K562 (cell line): ENCODE results near the gene SP6. TPM values are rescaled to one million over a fixed set of nuclear protein-coding genes. Genes with fewer than 3 reads are reported as not detected.

Experiments
- CAMTA2 ChIP-seq: fragments of 250-450 bp; sonication (Bioruptor Pico); conservative IDR thresholded peaks from 2 replicates; pipeline ENCODE4 v1.5.1; 2022
- CBFB ChIP-seq: sonication (generic); formaldehyde crosslinking; IDR thresholded peaks from 2 replicates; pipeline ENCODE4 v1.4.0; 2020; ENCODE audit warnings: mild to moderate bottlenecking, missing genetic modification reagents
- CTCF ChIP-seq, 3 experiments: IDR thresholded peaks in 2 of 3; conservative IDR thresholded peaks in 1 of 3; 2 replicates each; pipeline ENCODE4 v1.5.1; 2011 to 2012; ENCODE audit warnings: low read length in 3 of 3, mild to moderate bottlenecking in 3 of 3, control low read depth in 2 of 3, improper control_type of control experiment in 1 of 3, inconsistent platforms in 1 of 3, low read depth in 1 of 3, mixed read lengths in 1 of 3, moderate library complexity in 1 of 3; ENCODE audit not compliant: insufficient read depth in 2 of 3
- CTCFL ChIP-seq: IDR thresholded peaks from 2 replicates; pipeline ENCODE4 v1.6.1; 2011; ENCODE audit warnings: borderline replicate concordance, low read depth, mild to moderate bottlenecking, moderate library complexity, low read length; ENCODE audit not compliant: insufficient read depth, poor library complexity, severe bottlenecking
- DNMT1 ChIP-seq: fragments of 450-650 bp; IDR thresholded peaks from 2 replicates; pipeline ENCODE4 v1.6.1; 2016; ENCODE audit warnings: antibody characterized with exemption, mild to moderate bottlenecking
- JUN ChIP-seq, 2 experiments: sonication (generic) in 1 of 2; formaldehyde crosslinking in 1 of 2; IDR thresholded peaks; 2 replicates each; pipeline versions ENCODE4 v1.6.1 to v1.8.0; 2012 to 2022; ENCODE audit warnings: borderline replicate concordance in 2 of 2, mild to moderate bottlenecking in 2 of 2, improper control_type of control experiment in 1 of 2, low read depth in 1 of 2, low read length in 1 of 2, missing genetic modification reagents in 1 of 2
- KAT2B ChIP-seq: IDR thresholded peaks from one replicate; pipeline ENCODE4 v1.6.1; 2012; ENCODE audit warnings: low read depth, mild to moderate bottlenecking, control low read depth, inconsistent platforms, low read length, moderate library complexity
- KDM5B ChIP-seq: fragments of 200-600 bp; sonication (generic); IDR thresholded peaks from 2 replicates; pipeline ENCODE4 v1.6.1; 2012; ENCODE audit warnings: low read depth, mild to moderate bottlenecking, moderate library complexity, low read length, control low read depth, inconsistent platforms; ENCODE audit not compliant: insufficient replicate concordance
- NFYB ChIP-seq: IDR thresholded peaks from 2 replicates; pipeline ENCODE4 v1.6.1; 2011; ENCODE audit warnings: mild to moderate bottlenecking, moderate library complexity; ENCODE audit not compliant: insufficient read length; ENCODE audit errors: extremely low read depth
- PBX2 ChIP-seq, 2 experiments: IDR thresholded peaks in 1 of 2; conservative IDR thresholded peaks in 1 of 2; 2 replicates each; pipeline ENCODE4 v1.6.1; 2016; ENCODE audit warnings: low read depth in 2 of 2, mild to moderate bottlenecking in 1 of 2, missing compliant biosample characterization in 1 of 2, missing genetic modification characterization in 1 of 2, moderate library complexity in 1 of 2
- RFX1 ChIP-seq: fragments of 450-650 bp; IDR thresholded peaks from 2 replicates; pipeline ENCODE4 v1.6.1; 2016; ENCODE audit warnings: mild to moderate bottlenecking, moderate library complexity
- SP2 ChIP-seq: IDR thresholded peaks from 2 replicates; pipeline ENCODE4 v1.6.1; 2011; ENCODE audit warnings: mild to moderate bottlenecking, low read depth, low read length, moderate library complexity; ENCODE audit not compliant: poor library complexity, severe bottlenecking; ENCODE audit errors: extremely low read depth
- TCF3 ChIP-seq: sonication (generic); formaldehyde crosslinking; IDR thresholded peaks from 2 replicates; pipeline ENCODE4 v1.4.0; 2020; ENCODE audit warnings: mild to moderate bottlenecking, missing genetic modification reagents
- ZC3H4 ChIP-seq: sonication (generic); formaldehyde crosslinking; IDR thresholded peaks from 2 replicates; pipeline ENCODE4 v1.9.0; 2021; ENCODE audit warnings: missing genetic modification reagents, borderline replicate concordance
- ZFP91 ChIP-seq: sonication (generic); formaldehyde crosslinking; IDR thresholded peaks from 2 replicates; pipeline ENCODE4 v1.8.0; 2022; ENCODE audit warnings: mild to moderate bottlenecking, missing genetic modification reagents
- ZNF699 ChIP-seq: fragments of 250-450 bp; sonication (Bioruptor Pico); IDR thresholded peaks from 2 replicates; pipeline ENCODE4 v1.8.0; 2021; ENCODE audit warnings: mild to moderate bottlenecking, moderate library complexity; ENCODE audit not compliant: insufficient replicate concordance
- polyA plus RNA-seq, 8 experiments: library from polyadenylated mRNA; depleted of rRNA in 4 of 8; stranded (reverse) in 5 of 8; unstranded in 3 of 8; fragments of >200 nt; fragmentation: Nextera tagmentation in 2 of 8; fragmentation: Illumina TruSeq in 1 of 8; extraction: Ambion mirVana in 2 of 8; extraction: Trizol in 1 of 8; gene quantifications; 2 replicates each; pipeline versions ENCODE4 v1.2.1 to v1.2.3, GENCODE V29; 2011 to 2014; ENCODE audit warnings: inconsistent platforms in 1 of 8, missing spikeins in 1 of 8
- total RNA-seq, 7 experiments: library from RNA; depleted of rRNA in 6 of 7; stranded (reverse); fragments of >200 nt in 6 of 7; fragmentation: Illumina TruSeq in 2 of 7; extraction: Trizol in 2 of 7; gene quantifications; 2 replicates each; pipeline versions ENCODE4 v1.2.1 to v1.2.3, GENCODE V29; 2011 to 2021; ENCODE audit warnings: low replicate concordance in 1 of 7
- TF ChIP-seq, protein P1 (sequence below): fragments of 250-450 bp; sonication (Bioruptor Pico); IDR thresholded peaks from 2 replicates; pipeline ENCODE4 v1.8.0; 2021; ENCODE audit warnings: borderline replicate concordance, mild to moderate bottlenecking, moderate library complexity; ENCODE audit not compliant: poor library complexity, severe bottlenecking

SP6 gene
- total and polyA plus RNA-seq, 9 of the 15 experiments (the other 6 are each of a cell fraction or from before 2014, with no cell fraction given): 0.11 to 7.9 (median 2.2) TPM

DNA sequence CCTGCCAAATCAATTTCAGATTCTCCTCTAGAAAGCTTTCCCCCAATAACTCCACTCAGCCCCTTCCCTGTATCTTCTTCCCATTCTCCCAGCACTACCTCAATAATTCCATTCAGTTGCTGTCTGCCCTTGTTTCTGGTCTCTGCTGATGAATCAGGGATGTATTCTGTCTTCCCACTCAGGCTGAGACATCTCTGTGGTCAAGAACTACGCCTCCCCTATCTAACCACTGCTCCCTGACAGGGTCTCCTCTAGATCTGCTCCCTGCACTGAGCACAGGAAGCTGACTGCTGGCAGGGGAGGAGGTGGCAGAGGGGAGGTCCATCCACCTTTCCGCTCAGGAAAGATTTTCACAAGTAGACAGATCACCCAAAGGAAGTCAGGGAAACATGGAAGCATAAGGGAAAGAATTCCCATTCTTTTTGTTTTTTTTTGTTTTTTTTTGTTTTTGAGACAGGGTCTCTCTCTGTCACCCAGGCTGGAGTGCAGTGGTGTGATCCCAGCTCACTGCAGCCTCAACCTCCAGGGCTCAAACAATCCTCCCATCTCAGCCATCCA lies 28.1 kb upstream of the SP6 start (continued):
- TF ChIP-seq NFYB (no peak), CTCF (IDR thresholded peaks at IDR 0.05 in 2 of 3, conservative IDR thresholded peaks at IDR 0.05 in 1 of 3; ENCODE audit: insufficient read depth in 2 of 3, low read depth in 1 of 3, low read length in 3 of 3) (no peak), ZC3H4 (CRISPR knock-in tag) (no peak), ZNF699 (CRISPR knock-in tag) (no peak), ZFP91 (CRISPR knock-in tag) (no peak), KAT2B (no peak), TCF3 (CRISPR knock-in tag) (0 out of 2 replicates have a peak, but pooled peaks have one; percentile 8), CTCFL (no peak), KDM5B (no peak), CAMTA2 (CRISPR knock-in tag) (no peak), RFX1 (no peak), CBFB (CRISPR knock-in tag) (no peak), JUN (IDR thresholded peaks at IDR 0.05; ENCODE audit: borderline replicate concordance, low read depth, low read length) (no peak), JUN (CRISPR knock-in tag; IDR thresholded peaks at IDR 0.05; ENCODE audit: borderline replicate concordance) (no peak), PBX2 (CRISPR knock-in tag; IDR thresholded peaks at IDR 0.05; ENCODE audit: low read depth) (no peak), PBX2 (tag; conservative IDR thresholded peaks at IDR 0.05; ENCODE audit: low read depth) (no peak), SP2 (no peak), DNMT1 (no peak)
- TF ChIP-seq, protein P1, sequence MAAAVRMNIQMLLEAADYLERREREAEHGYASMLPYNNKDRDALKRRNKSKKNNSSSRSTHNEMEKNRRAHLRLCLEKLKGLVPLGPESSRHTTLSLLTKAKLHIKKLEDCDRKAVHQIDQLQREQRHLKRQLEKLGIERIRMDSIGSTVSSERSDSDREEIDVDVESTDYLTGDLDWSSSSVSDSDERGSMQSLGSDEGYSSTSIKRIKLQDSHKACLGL (CRISPR knock-in tag): no peak
